Glutamatergic neuron (in vitro differentiated cells): Measurements from ENCODE around the gene EIF4A3. TPM values are rescaled to one million over a fixed set of nuclear protein-coding genes. Genes with fewer than 3 reads are reported as not detected.

Experiments
- microRNA-seq: library from miRNA; unstranded; fragments of <30 nt; microRNA quantifications from one replicate; pipeline ENCODE4, GENCODE V29; 2020; ENCODE audit not compliant: unreplicated experiment
- total RNA-seq: library from RNA; stranded (reverse); fragmentation: NEBNext Ultra II Directional; extraction: Animal tissue kit (Norgen Biotek cat#: 25700); gene quantifications from one replicate; pipeline ENCODE4 v1.2.1, GENCODE V29; 2021; ENCODE audit not compliant: unreplicated experiment

The EIF4A3 gene
- total RNA-seq, 1 donor from 2014 or later = 110 TPM

Small RNA genes lying within 50 kb of the gene (microRNA-seq; reads per million reads assigned to microRNA genes)
- gene MIR1268B = not detected

Other genes starting within 250 kb of the EIF4A3 start
- 197 TPM for gene TBC1D16, start 111.3 kb downstream of the EIF4A3 start, total RNA-seq
- gene CCDC40, start 110.5 kb downstream of the EIF4A3 start, total RNA-seq = 25.3 TPM
- gene GAA, start 45.5 kb downstream of the EIF4A3 start, total RNA-seq = 384 TPM
- 1.1 TPM for gene CARD14, start 22.9 kb upstream of the EIF4A3 start, total RNA-seq
- gene SGSH, start 73.2 kb upstream of the EIF4A3 start, total RNA-seq = 17.3 TPM
- 15.9 TPM for gene SLC26A11, start 73.3 kb upstream of the EIF4A3 start, total RNA-seq
- gene RNF213, start 113.7 kb upstream of the EIF4A3 start, total RNA-seq = 34.7 TPM